Activated T-cell treated with anti-CD3 and anti-CD28 coated beads, Interleukin-2, amount 50 U/mL, for 1 hour (primary cell): Measurements from ENCODE around the gene PABPN1.
"Not testable (repeated sequence)": the region's sequence is repeated elsewhere in the genome, so short reads cannot be mapped to it uniquely, and the experiment has no call there.

Experiments
- DNase-seq: peaks from one replicate; pipeline ENCODE4 v3.0.0-alpha.2; 2020

PABPN1 gene

DNA sequence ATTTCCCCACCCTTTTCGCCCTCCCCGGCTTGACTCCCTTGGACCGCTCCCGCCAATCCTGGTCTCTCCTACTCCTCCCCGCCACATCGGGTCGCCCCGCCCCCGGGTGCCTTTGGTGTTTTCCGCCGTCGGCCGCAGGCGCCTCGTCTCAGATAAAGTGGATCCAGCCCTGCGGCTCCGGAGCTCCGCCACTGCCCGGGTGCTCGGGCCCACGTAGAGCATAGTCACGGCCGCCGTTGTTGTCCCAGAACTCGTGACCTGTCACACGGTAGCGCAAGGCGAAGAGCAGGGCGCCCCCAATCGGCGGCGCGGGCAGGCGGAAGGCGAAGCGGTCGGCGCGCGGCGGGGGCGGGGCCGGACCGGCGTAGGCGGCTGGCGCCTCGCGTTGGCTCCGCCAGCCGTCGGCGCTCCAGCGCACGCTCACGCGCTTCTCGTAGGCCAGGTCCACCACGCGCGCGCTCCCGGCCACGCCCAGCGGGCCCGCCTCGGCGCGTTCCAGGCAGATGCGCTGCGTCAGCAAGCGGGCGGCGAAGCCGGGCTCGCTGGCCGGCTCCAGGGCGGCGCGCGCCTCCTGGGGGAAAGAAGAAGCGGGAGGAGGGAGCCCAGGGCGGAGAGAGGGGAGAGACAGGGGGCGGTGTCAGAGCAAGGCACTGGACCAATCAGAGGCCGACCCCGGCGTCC is 19.8 kb upstream of the PABPN1 start:
- peak; percentile 98 for DNase-seq

DNA sequence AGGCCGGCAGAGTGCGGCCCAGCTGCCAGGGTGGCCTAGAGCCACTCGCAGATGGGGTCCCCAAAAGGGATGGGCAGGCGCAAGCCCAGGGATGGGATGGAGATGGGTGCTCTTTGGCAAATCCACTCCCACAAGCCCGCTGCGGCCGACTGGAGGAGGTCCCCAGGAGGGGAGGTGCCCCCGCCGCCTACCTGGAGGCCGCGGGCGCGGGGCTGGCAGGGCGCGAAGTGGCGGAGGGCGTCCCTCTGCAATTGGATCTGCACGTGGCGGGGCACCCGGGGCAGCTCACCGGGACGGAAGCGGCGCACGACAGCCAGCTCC is 19.3 kb upstream of the PABPN1 start:
- no peak for DNase-seq

DNA sequence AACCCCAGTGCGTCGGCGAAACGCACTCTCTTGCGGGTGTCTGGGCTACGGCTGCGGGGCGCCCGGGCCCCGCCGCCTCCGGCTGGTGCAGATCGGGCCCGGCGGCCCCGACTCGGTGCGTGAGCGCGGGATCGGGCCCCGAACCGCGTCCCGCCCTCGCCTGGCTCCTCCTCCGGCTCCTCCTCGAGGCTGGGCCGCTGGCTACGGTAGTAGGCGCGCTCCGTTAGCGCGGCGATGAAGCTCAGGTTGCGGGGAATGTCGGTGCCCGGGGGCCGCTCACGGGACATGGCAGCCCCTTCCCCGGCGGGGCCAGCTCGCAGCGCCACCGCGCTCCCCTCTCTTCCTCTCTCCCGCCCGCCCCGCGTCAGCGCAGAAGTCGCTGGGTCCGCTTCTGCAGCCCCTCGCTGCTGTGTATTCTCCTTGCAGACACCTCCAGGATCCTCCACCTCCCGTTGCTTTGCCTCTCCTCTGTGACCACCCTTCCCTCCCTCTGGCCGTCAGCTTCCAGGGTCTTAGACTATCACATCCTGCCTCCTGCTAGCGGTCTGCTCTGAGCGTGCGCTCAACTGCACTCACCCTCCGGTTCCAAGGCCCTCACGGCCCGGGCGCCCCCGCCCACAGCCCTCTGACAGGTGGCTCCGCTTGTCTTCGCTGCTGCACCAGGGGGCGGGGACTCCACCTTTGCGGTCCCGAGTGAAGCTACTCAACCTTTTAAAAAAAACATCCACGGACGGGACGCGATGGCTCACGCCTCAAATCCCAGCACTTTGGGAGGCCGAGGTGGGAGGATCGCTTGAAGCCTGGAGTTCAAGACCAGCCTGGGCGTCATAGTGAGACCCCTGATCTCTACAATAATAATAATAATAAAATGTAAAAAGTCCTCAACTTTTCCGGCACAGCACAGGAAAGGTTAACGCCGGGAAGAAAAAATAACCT is 18.7 kb upstream of the PABPN1 start, which contains the start of gene PPP1R3E:
TSS of gene PPP1R3E (minus strand) at position 570 of the 936 bp plus-strand sequence. CDS start at position 287, 283 bp downstream.
- DNase-seq = peak; percentile 85

DNA sequence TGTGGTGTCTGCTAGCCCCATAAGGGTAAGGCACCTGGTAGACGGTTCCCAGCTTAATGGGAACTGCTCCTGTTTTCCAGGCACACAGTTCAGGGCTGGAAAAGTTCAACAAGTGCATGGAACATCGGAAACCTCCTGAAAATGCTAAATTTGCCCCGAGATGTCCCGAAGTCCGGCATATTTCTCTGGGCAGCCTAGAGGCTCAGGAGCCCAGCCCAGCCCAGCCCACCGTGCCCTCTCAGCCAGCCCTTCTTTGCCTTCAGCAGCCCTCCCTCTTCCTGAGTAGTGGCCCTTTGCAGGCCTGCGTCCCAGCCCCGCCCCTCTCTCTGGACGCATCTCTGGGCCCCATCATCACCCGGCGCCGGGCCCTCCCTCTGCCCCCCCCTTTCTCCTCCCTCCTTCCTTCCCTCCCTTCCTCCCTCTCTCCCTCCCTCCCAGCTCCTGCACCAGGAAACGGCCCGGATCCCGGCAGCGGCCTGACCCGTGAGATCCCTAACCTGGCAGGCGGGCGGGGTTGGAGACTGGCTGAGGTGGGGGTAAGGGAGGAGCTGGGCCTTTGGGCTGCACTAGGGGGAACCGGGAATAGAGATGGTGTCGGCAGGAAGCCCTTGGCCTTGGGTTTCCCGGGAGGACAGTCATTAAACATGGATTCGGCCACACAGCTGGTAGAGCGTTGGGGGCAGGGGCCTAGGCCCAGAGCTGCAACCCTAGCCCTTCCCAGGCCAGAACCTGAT is 14.7 kb upstream of the PABPN1 start, which contains the start of gene BCL2L2:
TSS of gene BCL2L2 (plus strand) at position 422 of the 734 bp plus-strand sequence. CDS start 935 bp downstream, outside the sequence.
- no peak for DNase-seq

DNA sequence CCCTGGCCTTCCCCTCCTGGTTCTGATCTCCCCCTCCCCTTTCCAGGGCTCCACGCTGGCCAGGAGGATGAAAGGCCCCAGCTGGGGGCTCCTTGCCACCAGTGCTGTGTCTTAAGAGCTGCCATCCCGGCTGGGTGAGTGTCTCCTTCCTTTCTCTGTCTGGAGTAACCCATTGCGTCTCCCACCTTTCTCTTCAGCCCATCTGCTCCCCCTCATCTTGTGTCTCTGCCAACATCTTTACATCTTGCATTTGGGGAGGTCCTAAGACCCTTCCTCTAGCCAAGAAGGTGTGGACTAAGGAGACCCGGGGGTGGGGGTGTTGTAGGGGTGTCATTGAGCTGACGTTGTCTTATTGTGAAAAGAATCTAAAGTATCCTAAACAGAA is 14.1 kb upstream of the PABPN1 start:
- DNase-seq = no peak

DNA sequence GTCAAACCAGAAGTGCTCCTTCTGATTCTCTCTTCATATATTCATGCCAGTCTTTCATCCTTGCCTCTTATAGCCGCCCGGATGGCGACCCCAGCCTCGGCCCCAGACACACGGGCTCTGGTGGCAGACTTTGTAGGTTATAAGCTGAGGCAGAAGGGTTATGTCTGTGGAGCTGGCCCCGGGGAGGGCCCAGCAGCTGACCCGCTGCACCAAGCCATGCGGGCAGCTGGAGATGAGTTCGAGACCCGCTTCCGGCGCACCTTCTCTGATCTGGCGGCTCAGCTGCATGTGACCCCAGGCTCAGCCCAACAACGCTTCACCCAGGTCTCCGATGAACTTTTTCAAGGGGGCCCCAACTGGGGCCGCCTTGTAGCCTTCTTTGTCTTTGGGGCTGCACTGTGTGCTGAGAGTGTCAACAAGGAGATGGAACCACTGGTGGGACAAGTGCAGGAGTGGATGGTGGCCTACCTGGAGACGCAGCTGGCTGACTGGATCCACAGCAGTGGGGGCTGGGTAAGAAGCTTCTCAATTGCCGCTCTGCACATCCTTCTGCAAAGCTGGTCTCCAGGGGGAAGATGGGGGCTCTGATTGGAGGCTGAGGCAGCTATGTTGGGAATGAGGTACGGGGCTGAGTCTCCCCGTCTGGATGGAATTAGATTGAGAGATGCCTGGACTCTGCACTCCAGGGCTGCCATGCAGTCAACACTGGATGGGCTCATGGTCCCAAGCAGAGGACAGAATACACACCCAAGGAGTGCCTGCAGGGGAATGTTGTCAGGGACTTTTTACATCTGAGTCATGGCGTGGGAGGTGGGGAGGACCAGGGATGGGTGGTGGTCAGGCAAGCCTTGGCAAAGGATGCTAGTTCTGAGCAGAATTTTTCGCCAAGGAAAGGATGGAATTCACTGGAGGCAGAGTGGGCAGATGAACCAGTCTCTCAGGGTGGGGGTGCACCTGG is 13.3 kb upstream of the PABPN1 start:
- no peak for DNase-seq

DNA sequence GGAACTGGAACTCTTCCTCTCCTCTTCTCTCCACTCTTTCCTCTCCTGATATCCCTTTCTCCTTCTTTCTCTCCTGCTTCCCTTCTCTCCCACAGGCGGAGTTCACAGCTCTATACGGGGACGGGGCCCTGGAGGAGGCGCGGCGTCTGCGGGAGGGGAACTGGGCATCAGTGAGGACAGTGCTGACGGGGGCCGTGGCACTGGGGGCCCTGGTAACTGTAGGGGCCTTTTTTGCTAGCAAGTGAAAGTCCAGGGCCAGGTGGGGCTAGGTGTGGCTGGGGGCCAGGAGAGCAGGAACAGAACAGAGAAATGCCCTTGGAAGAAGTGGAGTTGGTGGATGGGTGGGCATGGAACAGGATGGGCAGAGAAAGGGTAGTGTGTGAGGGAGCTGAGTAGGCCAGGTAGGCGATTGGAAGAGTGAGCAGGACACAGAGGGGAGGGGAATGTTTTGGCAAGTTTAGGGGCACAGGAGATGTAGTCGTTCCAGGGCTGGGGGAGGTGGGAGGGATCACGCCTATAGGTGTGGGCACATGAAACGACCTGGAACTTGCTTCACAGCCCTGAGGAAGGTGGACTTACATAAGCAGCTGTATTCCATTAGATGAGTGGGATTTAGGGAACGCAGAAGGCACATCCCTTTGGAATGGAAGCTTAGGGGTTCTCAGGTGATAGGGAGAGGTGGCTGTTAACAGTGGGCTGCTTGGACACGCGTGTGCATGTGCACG is 12.4 kb upstream of the PABPN1 start:
- no peak for DNase-seq

DNA sequence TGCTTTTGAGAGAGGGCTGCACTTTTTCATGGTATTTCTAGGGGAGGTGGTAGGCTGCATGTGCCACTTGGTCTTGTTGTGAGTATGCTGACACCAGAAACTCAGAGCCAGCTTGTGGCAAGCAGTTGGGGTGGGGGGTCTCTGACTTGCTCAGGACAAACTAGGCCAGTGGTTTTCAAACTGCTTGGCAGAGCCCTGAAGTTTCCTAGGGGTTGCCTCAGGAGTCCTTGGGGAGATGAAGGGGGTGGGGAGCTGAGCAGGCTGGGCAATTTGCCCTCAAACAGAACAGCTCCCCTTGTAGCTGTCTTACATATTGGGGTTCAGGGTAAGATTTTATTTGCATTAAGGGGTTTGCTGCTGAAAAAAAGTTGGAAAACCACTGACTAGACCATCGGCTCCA is 10.7 kb upstream of the PABPN1 start:
- DNase-seq = no peak

DNA sequence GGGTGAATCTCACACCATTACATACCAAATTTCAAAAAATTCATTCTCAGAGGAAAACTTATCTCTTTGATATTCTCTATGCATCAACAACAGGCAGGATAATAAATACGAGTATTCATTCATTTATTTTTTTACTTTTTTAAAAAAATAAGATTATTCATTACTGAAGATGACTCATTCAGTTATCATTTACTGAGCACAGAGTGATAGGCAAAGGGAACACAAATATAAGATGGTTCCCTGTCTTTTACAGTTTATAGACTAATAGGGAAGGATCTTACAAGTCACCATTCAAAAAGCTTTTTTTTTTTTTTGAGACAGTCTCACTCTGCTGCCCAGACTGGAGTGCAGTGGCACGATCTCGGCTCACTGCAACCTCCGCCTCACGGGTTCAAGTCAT is 5.0 kb upstream of the PABPN1 start:
- DNase-seq = no peak

DNA sequence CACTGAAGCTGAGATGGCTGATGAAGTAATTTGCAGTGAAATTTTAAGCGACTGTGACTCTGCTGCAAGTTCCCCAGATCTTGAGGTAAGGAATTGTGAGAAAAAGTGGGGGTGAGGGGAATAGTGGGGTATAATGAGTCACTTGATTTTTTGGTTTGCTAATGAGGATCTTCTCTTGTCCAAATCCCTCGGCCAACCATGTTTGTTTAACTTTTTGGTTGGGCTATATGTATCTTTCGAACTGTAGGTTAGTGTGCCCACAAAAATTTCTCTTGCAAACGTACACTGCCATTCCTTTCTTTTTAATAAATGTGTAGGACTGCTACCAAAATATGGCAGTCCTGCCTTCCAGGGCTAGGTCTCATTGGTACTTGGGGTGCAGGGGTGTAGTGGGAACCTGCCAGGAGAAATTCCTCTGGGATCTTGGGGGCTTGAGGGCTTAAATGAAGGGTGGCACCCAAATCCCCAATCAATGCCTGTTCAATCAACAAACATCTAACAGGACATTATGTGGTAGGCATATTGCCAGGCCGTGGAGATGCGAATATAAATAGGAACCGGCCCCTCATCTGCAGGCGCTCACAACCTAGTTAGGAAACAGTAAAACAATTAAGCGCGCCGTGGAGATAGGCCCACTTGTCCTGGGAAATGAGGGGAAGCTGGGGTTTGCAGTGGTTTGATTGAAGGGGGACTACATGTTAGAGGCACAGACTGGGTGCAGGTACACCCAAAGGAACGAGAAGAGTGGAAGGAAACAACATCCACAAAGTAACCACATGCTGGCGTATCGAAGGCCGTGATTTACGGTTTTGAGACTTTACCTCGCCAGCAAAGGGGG is 1.3 kb upstream of the PABPN1 start:
- DNase-seq = no peak

DNA sequence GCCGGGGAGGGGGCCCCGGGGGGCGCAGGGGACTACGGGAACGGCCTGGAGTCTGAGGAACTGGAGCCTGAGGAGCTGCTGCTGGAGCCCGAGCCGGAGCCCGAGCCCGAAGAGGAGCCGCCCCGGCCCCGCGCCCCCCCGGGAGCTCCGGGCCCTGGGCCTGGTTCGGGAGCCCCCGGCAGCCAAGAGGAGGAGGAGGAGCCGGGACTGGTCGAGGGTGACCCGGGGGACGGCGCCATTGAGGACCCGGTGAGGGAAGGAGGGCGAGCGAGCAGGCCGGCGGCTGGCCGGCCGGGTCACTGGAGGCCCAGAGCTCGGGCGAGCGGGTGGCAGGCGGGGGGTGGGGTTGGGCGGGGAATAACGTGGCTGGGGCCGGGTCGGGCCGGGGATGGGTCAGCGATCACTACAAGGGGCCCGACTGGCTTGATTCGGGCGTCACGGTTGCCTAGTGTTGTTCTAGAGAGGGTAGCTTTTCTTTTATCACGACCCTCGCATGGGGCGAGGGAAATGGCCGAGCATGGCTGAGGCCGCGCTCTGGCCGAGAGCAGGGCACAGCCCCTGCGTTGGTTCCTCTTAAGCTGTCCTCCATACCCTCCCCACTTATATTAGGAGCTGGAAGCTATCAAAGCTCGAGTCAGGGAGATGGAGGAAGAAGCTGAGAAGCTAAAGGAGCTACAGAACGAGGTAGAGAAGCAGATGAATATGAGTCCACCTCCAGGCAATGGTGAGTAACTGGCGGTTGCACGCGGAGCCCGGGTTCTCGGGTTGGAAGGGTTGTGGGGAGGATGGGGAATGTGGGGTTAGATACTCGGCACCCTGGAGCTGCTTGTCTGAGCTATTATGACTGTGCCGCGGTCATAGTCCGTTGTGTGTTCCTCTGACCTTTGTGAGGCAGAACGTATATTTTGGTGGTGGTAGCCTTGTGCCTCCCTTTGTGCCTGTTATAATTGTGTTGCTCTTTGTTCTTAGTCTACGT is 603 bp downstream of the PABPN1 start:
- DNase-seq = peak; percentile 54

DNA sequence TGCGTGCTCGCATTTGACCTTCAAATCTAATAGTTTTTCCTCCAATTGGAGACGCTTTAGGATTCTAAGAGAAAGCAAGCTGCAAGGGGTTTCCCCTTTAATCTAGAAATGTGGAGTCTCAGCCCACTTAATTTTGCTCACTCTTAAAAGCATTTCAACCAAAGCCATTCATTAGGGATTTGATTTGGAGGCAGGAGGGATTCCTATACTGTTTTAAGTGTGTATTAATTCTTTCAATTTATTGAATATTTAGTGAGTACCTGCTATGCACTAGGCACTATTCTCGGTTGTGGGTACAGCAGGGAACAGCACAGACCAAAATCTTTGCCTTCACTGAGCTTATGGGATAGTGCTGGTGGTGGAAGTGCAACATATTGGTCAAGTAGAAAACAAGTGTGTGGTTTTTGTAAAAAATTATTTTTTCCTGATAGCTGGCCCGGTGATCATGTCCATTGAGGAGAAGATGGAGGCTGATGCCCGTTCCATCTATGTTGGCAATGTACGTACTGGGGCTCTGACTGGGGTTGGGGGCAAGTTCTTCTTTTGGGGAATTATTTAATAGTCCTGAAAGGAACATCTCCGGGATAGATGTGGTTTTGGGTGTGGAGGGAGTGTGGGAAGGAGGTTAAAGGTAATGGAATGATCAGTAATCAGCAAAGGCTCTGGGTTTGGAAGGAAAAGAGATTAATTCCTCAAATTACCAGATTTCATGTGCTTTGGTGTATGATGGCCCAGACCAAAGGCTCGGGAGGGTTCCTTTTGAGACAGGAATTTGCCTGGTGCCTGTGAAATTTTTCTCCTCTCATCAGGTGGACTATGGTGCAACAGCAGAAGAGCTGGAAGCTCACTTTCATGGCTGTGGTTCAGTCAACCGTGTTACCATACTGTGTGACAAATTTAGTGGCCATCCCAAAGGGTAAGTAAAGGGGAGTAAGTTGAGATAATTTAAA is 1.6 kb downstream of the PABPN1 start:
- DNase-seq = no peak

DNA sequence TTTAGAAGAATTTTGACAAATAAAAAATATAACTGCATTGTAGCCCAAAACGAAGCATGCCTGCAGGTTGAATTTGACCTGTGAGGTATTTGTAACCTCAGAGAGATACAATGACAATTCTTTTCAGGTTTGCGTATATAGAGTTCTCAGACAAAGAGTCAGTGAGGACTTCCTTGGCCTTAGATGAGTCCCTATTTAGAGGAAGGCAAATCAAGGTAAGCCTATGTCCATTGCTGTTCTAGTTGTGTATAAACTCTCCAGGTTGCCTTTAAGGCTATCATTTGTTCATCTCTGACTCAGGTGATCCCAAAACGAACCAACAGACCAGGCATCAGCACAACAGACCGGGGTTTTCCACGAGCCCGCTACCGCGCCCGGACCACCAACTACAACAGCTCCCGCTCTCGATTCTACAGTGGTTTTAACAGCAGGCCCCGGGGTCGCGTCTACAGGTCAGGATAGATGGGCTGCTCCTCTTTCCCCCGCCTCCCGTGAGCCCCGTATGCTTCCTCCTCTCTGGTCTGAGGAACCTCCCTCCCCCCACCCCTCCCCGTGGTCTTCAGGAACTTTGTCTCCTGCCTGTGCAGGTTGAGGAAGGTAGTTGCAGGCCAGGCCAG is 2.7 kb downstream of the PABPN1 start:
- DNase-seq = no peak

DNA sequence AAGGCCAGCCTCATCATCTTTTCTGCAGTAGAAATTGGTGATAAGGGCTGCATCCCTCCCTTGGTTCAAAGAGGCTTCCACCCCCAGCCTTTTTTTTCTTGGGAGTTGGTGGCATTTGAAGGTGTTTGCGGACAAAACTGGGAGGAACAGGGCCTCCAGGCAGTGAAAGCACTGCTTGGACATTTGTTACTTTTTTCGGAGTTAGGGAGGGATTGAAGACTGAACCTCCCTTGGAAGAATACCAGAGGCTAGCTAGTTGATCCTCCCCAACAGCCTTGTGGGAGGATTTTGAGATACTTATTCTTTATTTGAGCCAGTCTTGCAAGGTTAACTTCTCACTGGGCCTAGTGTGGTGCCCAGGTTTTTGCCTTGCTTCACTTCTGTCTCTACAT is 3.2 kb downstream of the PABPN1 start:
- no peak for DNase-seq

DNA sequence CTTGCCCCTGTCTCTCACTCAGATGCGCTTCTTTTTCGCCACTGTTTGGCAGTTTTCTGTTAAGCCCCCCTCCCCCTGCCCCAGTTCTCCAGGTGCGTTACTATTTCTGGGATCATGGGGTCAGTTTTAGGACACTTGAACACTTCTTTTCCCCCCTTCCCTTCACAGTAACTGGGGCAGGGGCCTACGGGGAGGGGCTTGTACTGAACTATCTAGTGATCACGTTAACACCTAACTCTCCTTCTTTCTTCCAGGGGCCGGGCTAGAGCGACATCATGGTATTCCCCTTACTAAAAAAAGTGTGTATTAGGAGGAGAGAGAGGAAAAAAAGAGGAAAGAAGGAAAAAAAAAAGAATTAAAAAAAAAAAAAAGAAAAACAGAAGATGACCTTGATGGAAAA is 3.7 kb downstream of the PABPN1 start:
- DNase-seq = no peak

DNA sequence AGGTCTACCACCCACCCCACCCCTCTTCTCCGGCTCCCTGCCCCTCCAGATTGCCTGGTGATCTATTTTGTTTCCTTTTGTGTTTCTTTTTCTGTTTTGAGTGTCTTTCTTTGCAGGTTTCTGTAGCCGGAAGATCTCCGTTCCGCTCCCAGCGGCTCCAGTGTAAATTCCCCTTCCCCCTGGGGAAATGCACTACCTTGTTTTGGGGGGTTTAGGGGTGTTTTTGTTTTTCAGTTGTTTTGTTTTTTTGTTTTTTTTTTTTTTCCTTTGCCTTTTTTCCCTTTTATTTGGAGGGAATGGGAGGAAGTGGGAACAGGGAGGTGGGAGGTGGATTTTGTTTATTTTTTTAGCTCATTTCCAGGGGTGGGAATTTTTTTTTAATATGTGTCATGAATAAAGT is 4.5 kb downstream of the PABPN1 start:
- DNase-seq = not testable (repeated sequence)

DNA sequence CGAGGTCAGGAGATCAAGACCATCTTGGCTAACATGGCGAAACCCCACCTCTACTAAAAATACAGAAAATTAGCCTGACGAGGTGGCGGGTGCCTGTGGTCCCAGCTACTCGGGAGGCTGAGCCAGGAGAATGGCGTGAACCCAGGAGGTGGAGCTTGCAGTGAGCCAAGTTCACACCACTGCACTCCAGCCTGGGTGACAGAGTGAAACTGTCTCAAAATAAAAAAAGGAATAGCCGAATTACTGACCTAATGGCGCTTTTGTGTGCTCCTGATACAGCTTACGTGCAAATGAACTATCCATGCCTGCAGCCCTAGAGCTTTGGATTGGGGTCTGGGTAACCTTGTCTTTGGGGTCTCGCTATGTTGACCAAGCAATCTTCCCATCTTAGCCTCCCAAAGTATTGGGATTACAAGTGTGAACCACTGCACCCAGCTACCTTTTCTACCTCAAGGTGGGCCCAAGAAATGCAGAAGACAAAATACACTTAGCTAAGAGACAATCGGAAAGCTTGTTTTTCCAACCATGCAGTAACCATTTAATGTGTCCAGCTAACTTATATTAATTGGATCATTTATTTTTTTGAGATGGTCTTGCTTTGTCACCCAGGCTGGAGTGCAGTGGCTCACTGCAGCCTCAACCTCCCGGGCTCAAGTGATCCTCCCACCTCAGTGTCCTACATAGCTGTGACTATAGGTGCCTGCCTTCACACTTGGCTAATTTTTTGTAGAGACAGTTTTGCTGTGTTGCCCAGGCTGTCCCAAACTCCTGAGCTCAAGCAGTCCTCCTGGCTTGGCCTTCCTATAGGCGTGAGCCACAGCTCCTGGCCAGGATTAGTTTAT is 5.5 kb downstream of the PABPN1 start:
- no peak for DNase-seq
